ENCODE measurements around the gene PPP2R2D. TPM values are rescaled to one million over a fixed set of nuclear protein-coding genes. Genes with fewer than 3 reads are reported as not detected.

Gene PPP2R2D
- total and polyA plus RNA-seq, 4 experiments from 2014 or later, result 25.7 to 49.2 (median 41.7) TPM

DNA sequence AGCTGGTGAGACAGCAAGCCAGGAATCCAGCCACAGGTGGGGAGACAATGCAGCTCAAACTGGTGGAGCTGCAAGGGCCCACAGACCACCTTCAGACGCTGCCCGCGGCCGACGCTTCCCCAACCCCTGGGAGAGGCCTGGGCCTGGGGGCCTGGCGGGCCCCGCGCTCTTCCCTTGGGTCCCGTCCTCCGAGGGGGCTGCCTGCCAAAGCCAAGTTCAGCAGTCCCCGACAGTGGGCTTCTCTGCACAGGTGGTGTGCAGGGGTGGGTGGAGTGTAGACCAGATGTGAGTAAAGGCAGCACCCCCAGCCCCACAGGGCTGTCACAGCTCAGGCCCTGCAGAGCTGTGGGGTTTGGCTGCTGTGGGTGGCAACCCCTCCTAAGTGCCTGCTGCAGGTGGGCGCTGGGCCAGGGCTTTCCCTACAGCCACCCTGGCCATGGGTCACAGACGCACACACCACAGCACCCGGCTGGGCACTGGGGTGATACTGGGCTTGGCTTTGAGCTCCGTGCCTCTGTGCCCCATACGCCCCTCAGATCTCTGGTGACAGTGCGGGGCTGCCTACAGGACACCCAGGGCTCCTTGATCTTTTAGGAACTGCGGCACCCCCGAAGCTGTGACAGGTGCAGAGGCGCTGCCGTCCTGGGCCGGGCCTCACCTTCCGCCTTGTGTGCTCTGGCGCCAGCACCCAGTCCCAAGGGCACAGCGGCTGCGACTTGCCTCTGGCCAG lies 60.4 kb downstream of the PPP2R2D start:
- POLR2A ChIA-PET (ENCODE audit: partially characterized antibody), result interaction anchor here (1.3 kb wide), 1 partner anchor 11 kb away, joined by 4 read pairs; no protein-coding TSS in a partner anchor
- intact Hi-C loops (cut with micrococcal nuclease), result no loop called here
- DNase-seq, result no peak

DNA sequence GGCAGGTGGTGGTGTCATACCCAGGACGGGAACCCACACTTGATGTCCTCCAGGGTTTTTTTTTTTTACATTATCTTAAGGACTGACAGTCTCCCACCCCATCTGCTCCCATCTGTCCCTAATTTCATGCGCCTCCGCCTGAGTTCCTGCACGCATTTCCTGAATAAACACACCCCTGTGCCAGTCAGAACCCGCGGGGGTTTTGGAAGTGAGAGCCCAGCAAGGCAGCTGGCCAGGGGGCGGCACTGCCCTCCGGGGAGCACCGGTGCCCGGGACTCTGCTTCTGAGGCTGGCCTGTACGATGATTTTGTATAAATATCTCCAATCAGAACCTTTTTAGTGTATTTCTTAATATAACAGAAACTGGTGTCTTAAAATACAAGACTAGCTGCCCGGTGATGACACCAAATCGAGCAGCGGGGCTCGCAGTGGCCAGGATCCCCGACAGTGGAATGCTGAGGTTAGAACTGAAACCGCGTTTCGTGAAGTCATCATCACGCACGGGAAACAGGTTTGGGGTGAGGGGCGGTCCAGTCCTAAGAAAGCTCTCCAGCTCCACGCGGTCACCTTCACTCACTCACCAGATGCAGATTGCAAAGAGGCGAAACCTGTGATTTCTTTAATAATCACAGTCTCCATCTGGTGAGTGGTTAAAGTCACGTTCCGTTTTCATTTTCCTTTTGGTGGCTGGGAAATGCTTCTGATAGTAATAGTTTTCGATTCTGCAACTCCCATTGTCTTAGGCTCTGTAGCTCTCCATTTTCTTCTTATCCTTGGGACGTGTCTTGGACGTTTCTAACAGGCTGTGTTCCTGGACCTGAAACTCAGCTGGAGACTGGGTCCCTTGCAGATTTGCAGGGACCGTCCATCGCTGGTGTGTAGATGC lies 61.2 kb downstream of the PPP2R2D start:
- Histone ChIP-seq H3K9me3 (ENCODE audit: control insufficient read depth in 1 of 2, low read length in 2 of 2) (no peaks in the 10 kb centered on the region), H3K4me3 (ENCODE audit: low read length in 2 of 2) (no peak overlapping the region), H3K27me3 (ENCODE audit: insufficient read depth, low read length) (no peaks in the 10 kb centered on the region), H3K36me3 (ENCODE audit: insufficient read depth, low read length) (peaks cover 3% of the 10 kb centered on the region), H3K27ac (ENCODE audit: low read depth, low read length) (no peak overlapping the region), H3K4me1 (ENCODE audit: insufficient read depth, low read length) (peaks cover 13% of the 10 kb centered on the region)
- peak overlapping the region in 2 of 7 donors; percentile 24 to 65 for H3K27ac Mint-ChIP-seq
- H3K9me3 Mint-ChIP-seq, result no peaks in the 10 kb centered on the region
- intact Hi-C loops (cut with micrococcal nuclease), result no loop called here
- DNase-seq, result no peak
- ChIA-PET CTCF (ENCODE audit: partially characterized antibody) (interaction anchor here (1.8 kb wide), 1 partner anchor 61 kb away, joined by 4 read pairs; no protein-coding TSS in a partner anchor), POLR2A (ENCODE audit: partially characterized antibody) (interaction anchor here (1.2 kb wide), 1 partner anchor 11 kb away, joined by 4 read pairs; no protein-coding TSS in a partner anchor)
- no peaks in the 10 kb centered on the region for H3K27me3 Mint-ChIP-seq
- H3K36me3 Mint-ChIP-seq, result peaks cover 14 to 17% of the 10 kb centered on the region in 2 donors
- H3K4me1 Mint-ChIP-seq, result peaks cover 12 to 27% (median 18%) of the 10 kb centered on the region in 4 donors
- peak overlapping the region in 2 of 8 donors; percentile 11 to 45 for H3K4me3 Mint-ChIP-seq

More for the DNA sequence above, 60.4 kb downstream of the PPP2R2D start:
- Mint-ChIP-seq H3K27ac (no peak overlapping the region), H3K4me1 (peaks cover 12 to 27% (median 18%) of the 10 kb centered on the region in 4 donors), H3K9me3 (no peaks in the 10 kb centered on the region), H3K27me3 (no peaks in the 10 kb centered on the region), H3K4me3 (no peak overlapping the region), H3K36me3 (peaks cover 18 to 21% of the 10 kb centered on the region in 2 donors)
- Histone ChIP-seq H3K9me3 (ENCODE audit: control insufficient read depth in 1 of 2, low read length in 2 of 2) (no peaks in the 10 kb centered on the region), H3K36me3 (ENCODE audit: insufficient read depth, low read length) (peaks cover 10% of the 10 kb centered on the region), H3K4me3 (ENCODE audit: low read length in 2 of 2) (no peak overlapping the region), H3K27ac (ENCODE audit: low read depth, low read length) (no peak overlapping the region), H3K4me1 (ENCODE audit: insufficient read depth, low read length) (peaks cover 13% of the 10 kb centered on the region), H3K27me3 (ENCODE audit: insufficient read depth, low read length) (no peaks in the 10 kb centered on the region)
- CTCF ChIA-PET (ENCODE audit: partially characterized antibody), result interaction anchor here (1.7 kb wide), 1 partner anchor 75 kb away, joined by 4 read pairs; no protein-coding TSS in a partner anchor

- Histone ChIP-seq H3K4me3 (ENCODE audit: low read length in 2 of 2) (no peak overlapping the region), H3K27me3 (ENCODE audit: insufficient read depth, low read length) (no peaks in the 10 kb centered on the region), H3K36me3 (ENCODE audit: insufficient read depth, low read length) (no peaks in the 10 kb centered on the region), H3K9me3 (ENCODE audit: control insufficient read depth in 1 of 2, low read length in 2 of 2) (no peaks in the 10 kb centered on the region), H3K4me1 (ENCODE audit: insufficient read depth, low read length) (peaks cover 13% of the 10 kb centered on the region), H3K27ac (ENCODE audit: low read depth, low read length) (no peak overlapping the region)
- ChIA-PET POLR2A (ENCODE audit: partially characterized antibody) (interaction anchor here (1.2 kb wide), 1 partner anchor 9 kb away, joined by 4 read pairs; no protein-coding TSS in a partner anchor), CTCF (ENCODE audit: partially characterized antibody) (interaction anchor here (1.8 kb wide), 1 partner anchor 60 kb away, joined by 4 read pairs; no protein-coding TSS in a partner anchor)
- Mint-ChIP-seq H3K9me3 (no peaks in the 10 kb centered on the region), H3K4me3 (no peak overlapping the region), H3K27ac (no peak overlapping the region), H3K27me3 (no peaks in the 10 kb centered on the region), H3K4me1 (peaks cover 12 to 31% (median 18%) of the 10 kb centered on the region in 4 donors), H3K36me3 (peaks cover 4 to 16% of the 10 kb centered on the region in 2 donors)
- intact Hi-C loops (cut with micrococcal nuclease), result no loop called here
- no peak for DNase-seq
Measured at GRCh38 chr10:131963350-131963749, 62.5 kb downstream of the PPP2R2D start.

- Mint-ChIP-seq H3K27me3 (no peaks in the 10 kb centered on the region), H3K4me3 (peak overlapping the region in 1 of 8 donors; percentile 2), H3K27ac (peak overlapping the region in 5 of 7 donors; percentile 11 to 83 (median 29)), H3K36me3 (peaks cover 6 to 21% of the 10 kb centered on the region in 2 donors), H3K4me1 (peaks cover 12 to 31% (median 18%) of the 10 kb centered on the region in 4 donors), H3K9me3 (no peaks in the 10 kb centered on the region)
- H3K27ac ChIP-seq (ENCODE audit: low read depth, low read length), result no peak overlapping the region
- peaks cover 13% of the 10 kb centered on the region for H3K4me1 ChIP-seq (ENCODE audit: insufficient read depth, low read length)
- CTCF ChIA-PET (ENCODE audit: partially characterized antibody), result interaction anchor here (1.8 kb wide), 1 partner anchor 59 kb away, joined by 4 read pairs; no protein-coding TSS in a partner anchor
- no peak for DNase-seq
- no peak overlapping the region for H3K4me3 ChIP-seq (ENCODE audit: low read length in 2 of 2)
- POLR2A ChIA-PET (ENCODE audit: partially characterized antibody), result no interaction called here
- no peaks in the 10 kb centered on the region for H3K27me3 ChIP-seq (ENCODE audit: insufficient read depth, low read length)
- no peaks in the 10 kb centered on the region for H3K36me3 ChIP-seq (ENCODE audit: insufficient read depth, low read length)
- H3K9me3 ChIP-seq (ENCODE audit: control insufficient read depth in 1 of 2, low read length in 2 of 2), result no peaks in the 10 kb centered on the region
- intact Hi-C loops (cut with micrococcal nuclease), result no loop called here
Measured at GRCh38 chr10:131963811-131964210, 63.0 kb downstream of the PPP2R2D start.

- Histone ChIP-seq H3K4me1 (ENCODE audit: insufficient read depth, low read length) (peaks cover 13% of the 10 kb centered on the region), H3K36me3 (ENCODE audit: insufficient read depth, low read length) (no peaks in the 10 kb centered on the region), H3K27me3 (ENCODE audit: insufficient read depth, low read length) (no peaks in the 10 kb centered on the region), H3K9me3 (ENCODE audit: control insufficient read depth in 1 of 2, low read length in 2 of 2) (no peaks in the 10 kb centered on the region), H3K27ac (ENCODE audit: low read depth, low read length) (no peak overlapping the region), H3K4me3 (ENCODE audit: low read length in 2 of 2) (no peak overlapping the region)
- Mint-ChIP-seq H3K36me3 (peaks cover 9 to 23% of the 10 kb centered on the region in 2 donors), H3K4me1 (peaks cover 12 to 31% (median 18%) of the 10 kb centered on the region in 4 donors), H3K27me3 (no peaks in the 10 kb centered on the region), H3K9me3 (no peaks in the 10 kb centered on the region), H3K27ac (peak overlapping the region in 1 of 7 donors; percentile 83), H3K4me3 (peak overlapping the region in 2 of 8 donors; percentile 2 to 54)
- intact Hi-C loops (cut with micrococcal nuclease), result no loop called here
- DNase-seq, result no peak
- ChIA-PET CTCF (ENCODE audit: partially characterized antibody) (interaction anchor here (0.9 kb wide), 1 partner anchor 79 kb away, joined by 3 read pairs; no protein-coding TSS in a partner anchor), POLR2A (ENCODE audit: partially characterized antibody) (no interaction called here)
Measured at GRCh38 chr10:131964298-131964697, 63.5 kb downstream of the PPP2R2D start.

- no peaks in the 10 kb centered on the region for H3K9me3 ChIP-seq (ENCODE audit: control insufficient read depth in 1 of 2, low read length in 2 of 2)
- Mint-ChIP-seq H3K9me3 (no peaks in the 10 kb centered on the region), H3K4me1 (peaks cover 30 to 61% (median 41%) of the 10 kb centered on the region in 4 donors), H3K27me3 (no peaks in the 10 kb centered on the region), H3K36me3 (peaks cover 25 to 39% of the 10 kb centered on the region in 2 donors), H3K27ac (peak overlapping the region in 1 of 7 donors; percentile 36), H3K4me3 (no peak overlapping the region)
- CTCF ChIA-PET (ENCODE audit: partially characterized antibody), result interaction anchor here (1.5 kb wide), 1 partner anchor 10 kb away, joined by 3 read pairs; no protein-coding TSS in a partner anchor
- POLR2A ChIA-PET (ENCODE audit: partially characterized antibody), result no interaction called here
- peaks cover 4% of the 10 kb centered on the region for H3K36me3 ChIP-seq (ENCODE audit: insufficient read depth, low read length)
- DNase-seq, result no peak
- H3K4me1 ChIP-seq (ENCODE audit: insufficient read depth, low read length), result peaks cover 39% of the 10 kb centered on the region
- H3K27me3 ChIP-seq (ENCODE audit: insufficient read depth, low read length), result no peaks in the 10 kb centered on the region
- H3K4me3 ChIP-seq (ENCODE audit: low read length in 2 of 2), result no peak overlapping the region
- H3K27ac ChIP-seq (ENCODE audit: low read depth, low read length), result no peak overlapping the region
- intact Hi-C loops (cut with micrococcal nuclease), result no loop called here
Measured at GRCh38 chr10:131968949-131969348, 68.1 kb downstream of the PPP2R2D start.
